ENCODE results near the gene C2CD4D. TPM values are rescaled to one million over a fixed set of nuclear protein-coding genes. Genes with fewer than 3 reads are reported as not detected.

Gene C2CD4D
- total and polyA plus RNA-seq, 8 donors, result 0.35 to 1.2 (median 0.59) TPM

DNA sequence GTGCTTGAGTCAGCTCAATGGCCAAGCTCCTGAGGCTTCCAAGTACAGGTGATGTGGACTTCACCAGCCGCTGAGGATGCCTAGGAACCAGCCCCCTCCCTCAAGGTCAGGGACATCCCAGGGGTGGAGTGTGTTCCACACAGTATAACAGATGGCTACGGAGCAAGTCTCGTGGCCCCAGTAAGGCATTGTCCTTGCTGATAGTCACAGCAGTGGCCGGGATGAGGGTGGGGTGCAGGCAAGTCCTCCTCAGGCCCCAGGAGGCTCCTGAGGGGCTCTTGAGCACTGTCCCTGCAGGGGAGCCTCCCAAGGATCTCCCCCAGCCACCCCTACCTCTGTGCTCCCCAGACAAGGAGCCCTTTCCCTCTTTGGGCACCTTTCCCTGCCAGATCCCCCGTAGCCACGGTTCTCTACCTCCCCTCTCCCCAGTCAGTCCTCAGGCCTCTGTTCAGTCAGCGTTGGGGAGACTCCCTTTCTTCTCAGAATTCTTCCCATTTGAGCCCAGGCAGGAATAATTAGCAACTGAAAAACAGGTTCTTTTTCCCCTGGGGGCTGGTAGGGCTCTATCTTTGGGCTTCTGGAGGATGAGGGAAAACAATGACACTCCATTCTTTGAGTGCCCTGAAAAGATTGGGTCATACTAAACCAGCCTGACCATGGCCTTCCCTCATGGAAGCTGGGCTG is 21.0 kb upstream of the C2CD4D start:
- Histone ChIP-seq H3K36me3 (no peaks in the 10 kb centered on the region), H3K27ac (no peak overlapping the region), H3K4me3 (no peak overlapping the region), H3K9me3 (no peaks in the 10 kb centered on the region), H3K4me1 (no peaks in the 10 kb centered on the region), H3K27me3 (no peaks in the 10 kb centered on the region)
- no peak for TF ChIP-seq CTCF (IDR thresholded peaks at IDR 0.05)
- intact Hi-C loops (cut with DNase I), result no loop called here
- WGBS, 2 donors, result 72 to 78% methylated on average over 7 of the region's 7 CpGs
- DNase-seq, result no peak
- no peak for ATAC-seq
- no peak for FAIRE-seq

- WGBS, 2 donors, result 77 to 80% methylated on average over 6 of the region's 6 CpGs
- intact Hi-C loops (cut with DNase I), result no loop called here
Measured at GRCh38 chr1:151859891-151860293, 20.3 kb upstream of the C2CD4D start.

DNA sequence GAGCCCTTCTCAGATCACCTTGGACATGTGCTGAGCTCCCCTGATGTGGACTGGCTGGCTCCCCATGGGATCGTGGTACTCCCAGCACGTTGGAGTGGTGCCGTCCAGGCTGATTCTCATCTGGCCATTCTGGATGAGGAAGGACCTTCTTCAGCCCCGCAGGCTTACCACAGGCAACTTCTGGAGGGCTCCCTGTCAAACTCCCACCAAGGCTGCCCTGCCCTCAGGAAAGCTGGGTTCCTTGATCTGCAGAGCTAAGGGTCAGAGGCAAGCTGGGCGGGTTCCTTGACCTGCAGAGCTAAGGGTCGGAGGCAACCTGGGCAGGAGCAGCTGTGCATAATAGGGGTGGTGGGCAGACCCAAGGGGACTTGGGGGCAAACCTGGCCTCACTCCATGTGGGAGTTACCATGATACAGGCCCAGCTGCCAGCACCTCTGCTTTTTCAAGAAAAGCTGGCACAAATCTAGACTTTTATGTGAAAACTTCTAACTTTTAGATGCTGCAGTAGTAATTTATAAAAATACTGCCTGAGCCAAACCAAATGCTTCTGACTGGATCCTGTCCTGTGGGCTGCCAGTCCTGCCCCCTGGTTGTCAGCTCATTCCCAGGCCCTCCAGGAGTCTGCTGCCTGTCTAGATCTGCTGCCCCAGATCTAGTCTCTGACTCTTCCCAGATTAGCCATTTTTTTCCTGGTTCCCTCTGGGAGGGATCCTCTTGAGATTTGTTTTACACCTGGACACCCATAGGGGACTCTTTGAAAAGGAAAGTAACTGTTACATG is 19.5 kb upstream of the C2CD4D start:
- no peak for DNase-seq

More at GRCh38 chr1:151859891-151860293, 20.3 kb upstream of the C2CD4D start:
- Histone ChIP-seq H3K27ac (no peak overlapping the region), H3K4me3 (no peak overlapping the region), H3K9me3 (no peaks in the 10 kb centered on the region), H3K36me3 (no peaks in the 10 kb centered on the region), H3K27me3 (no peaks in the 10 kb centered on the region), H3K4me1 (no peaks in the 10 kb centered on the region)
- DNase-seq (no peak), FAIRE-seq (no peak), ATAC-seq (no peak)
- no peak for TF ChIP-seq CTCF (IDR thresholded peaks at IDR 0.05)

GRCh38 chr1:151858030-151858746 is 18.6 kb upstream of the C2CD4D start:
- Histone ChIP-seq H3K27me3 (no peaks in the 10 kb centered on the region), H3K36me3 (no peaks in the 10 kb centered on the region), H3K4me1 (no peaks in the 10 kb centered on the region), H3K27ac (no peak overlapping the region), H3K4me3 (no peak overlapping the region), H3K9me3 (no peaks in the 10 kb centered on the region)
- ATAC-seq (no peak), FAIRE-seq (no peak), DNase-seq (no peak)
- intact Hi-C loops (cut with DNase I), result no loop called here
- TF ChIP-seq CTCF (IDR thresholded peaks at IDR 0.05), result no peak
- WGBS, 2 donors, result 68 to 78% methylated on average over 3 of the region's 3 CpGs

More for the DNA sequence above, 19.5 kb upstream of the C2CD4D start:
- ATAC-seq, result no peak
- no peaks in the 10 kb centered on the region for H3K9me3 ChIP-seq
- H3K36me3 ChIP-seq, result no peaks in the 10 kb centered on the region
- WGBS, 2 donors, result 75 to 87% methylated on average over 6 of the region's 6 CpGs
- H3K27ac ChIP-seq, result no peak overlapping the region
- no peak for FAIRE-seq
- no peaks in the 10 kb centered on the region for H3K4me1 ChIP-seq
- H3K27me3 ChIP-seq, result no peaks in the 10 kb centered on the region
- no peak for TF ChIP-seq CTCF (IDR thresholded peaks at IDR 0.05)
- intact Hi-C loops (cut with DNase I), result no loop called here
- H3K4me3 ChIP-seq, result no peak overlapping the region

Data from pancreas (tissue), 10 donors.